ENCODE results near the gene DCLK3. TPM values are rescaled to one million over a fixed set of nuclear protein-coding genes. Genes with fewer than 3 reads are reported as not detected.

DCLK3 gene
- total and polyA plus RNA-seq, 3 donors from 2014 or later, result 4.0 to 8.1 (median 4.8) TPM

- no peak overlapping the region for H3K4me3 ChIP-seq
- no peak for DNase-seq
- H3K36me3 ChIP-seq (ENCODE audit: low read depth, missing control alignments), result no peaks in the 10 kb centered on the region
- WGBS, 2 donors, result 54 to 55% methylated on average over 9 of the region's 9 CpGs
- no peaks in the 10 kb centered on the region for H3K4me1 ChIP-seq
- no peak overlapping the region for H3K27ac ChIP-seq
- TF ChIP-seq, protein P1, sequence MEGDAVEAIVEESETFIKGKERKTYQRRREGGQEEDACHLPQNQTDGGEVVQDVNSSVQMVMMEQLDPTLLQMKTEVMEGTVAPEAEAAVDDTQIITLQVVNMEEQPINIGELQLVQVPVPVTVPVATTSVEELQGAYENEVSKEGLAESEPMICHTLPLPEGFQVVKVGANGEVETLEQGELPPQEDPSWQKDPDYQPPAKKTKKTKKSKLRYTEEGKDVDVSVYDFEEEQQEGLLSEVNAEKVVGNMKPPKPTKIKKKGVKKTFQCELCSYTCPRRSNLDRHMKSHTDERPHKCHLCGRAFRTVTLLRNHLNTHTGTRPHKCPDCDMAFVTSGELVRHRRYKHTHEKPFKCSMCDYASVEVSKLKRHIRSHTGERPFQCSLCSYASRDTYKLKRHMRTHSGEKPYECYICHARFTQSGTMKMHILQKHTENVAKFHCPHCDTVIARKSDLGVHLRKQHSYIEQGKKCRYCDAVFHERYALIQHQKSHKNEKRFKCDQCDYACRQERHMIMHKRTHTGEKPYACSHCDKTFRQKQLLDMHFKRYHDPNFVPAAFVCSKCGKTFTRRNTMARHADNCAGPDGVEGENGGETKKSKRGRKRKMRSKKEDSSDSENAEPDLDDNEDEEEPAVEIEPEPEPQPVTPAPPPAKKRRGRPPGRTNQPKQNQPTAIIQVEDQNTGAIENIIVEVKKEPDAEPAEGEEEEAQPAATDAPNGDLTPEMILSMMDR (IDR thresholded peaks at IDR 0.05), result peak; percentile 34 to 58 (median 56)
- TF ChIP-seq POLR2A (IDR thresholded peaks at IDR 0.05), result no peak
- no peaks in the 10 kb centered on the region for H3K27me3 ChIP-seq
- no peaks in the 10 kb centered on the region for H3K9me3 ChIP-seq
- intact Hi-C loops (cut with DNase I; ENCODE audit: low total_unique reads), result no loop called here
These were observed 34.9 kb downstream of the DCLK3 start for GRCh38 chr3:36729204-36730056.

DNA sequence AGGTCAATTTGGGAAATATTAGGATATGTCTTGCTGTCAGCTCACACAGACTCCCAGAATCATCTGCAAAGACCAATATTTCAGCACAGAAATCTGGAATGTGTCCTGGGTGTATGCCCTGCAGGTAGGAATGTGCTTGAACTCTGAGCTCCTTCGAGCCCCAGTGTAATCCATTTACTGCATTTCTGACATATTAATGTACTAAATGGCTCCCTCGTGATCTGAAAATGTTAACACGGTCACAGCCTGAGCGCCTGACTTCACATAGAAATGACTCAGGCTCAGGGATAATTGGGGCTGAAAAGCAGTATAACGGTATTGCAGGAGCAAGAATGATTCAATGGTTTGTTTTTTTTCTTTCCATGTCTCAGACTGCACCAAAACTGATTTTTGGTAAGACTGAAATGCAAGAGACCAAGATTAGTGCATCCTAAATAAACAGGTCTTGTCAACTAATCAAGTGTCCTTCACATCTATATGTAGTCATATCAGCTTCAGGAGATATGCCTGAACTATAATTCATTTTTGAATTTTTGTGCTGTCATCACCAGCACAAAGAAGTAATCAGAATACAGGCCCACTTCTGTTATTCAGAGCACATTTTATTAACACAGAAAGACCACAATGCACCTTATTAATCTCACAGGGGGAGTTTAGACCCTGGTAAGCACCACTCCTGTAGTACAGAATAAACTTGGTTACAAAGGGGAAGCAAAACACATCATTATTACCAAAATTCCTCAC, 49.8 kb downstream of the DCLK3 start:
- 59 to 67% methylated on average over 5 of the region's 5 CpGs for WGBS, 2 donors
- Histone ChIP-seq H3K4me3 (no peak overlapping the region), H3K27ac (no peak overlapping the region), H3K27me3 (no peaks in the 10 kb centered on the region), H3K9me3 (no peaks in the 10 kb centered on the region), H3K36me3 (ENCODE audit: low read depth, missing control alignments) (no peaks in the 10 kb centered on the region), H3K4me1 (no peaks in the 10 kb centered on the region)
- intact Hi-C loops (cut with DNase I; ENCODE audit: low total_unique reads), result no loop called here
- TF ChIP-seq, protein P1 (IDR thresholded peaks at IDR 0.05), result no peak
- TF ChIP-seq POLR2A (IDR thresholded peaks at IDR 0.05), result no peak
- DNase-seq, result no peak

- DNase-seq, result no peak
- no peak for TF ChIP-seq POLR2A (IDR thresholded peaks at IDR 0.05)
- TF ChIP-seq, protein P1 (IDR thresholded peaks at IDR 0.05), result no peak
- Histone ChIP-seq H3K27ac (no peak overlapping the region), H3K36me3 (ENCODE audit: low read depth, missing control alignments) (no peaks in the 10 kb centered on the region), H3K27me3 (no peaks in the 10 kb centered on the region), H3K4me1 (no peaks in the 10 kb centered on the region), H3K9me3 (no peaks in the 10 kb centered on the region), H3K4me3 (no peak overlapping the region)
- intact Hi-C loops (cut with DNase I; ENCODE audit: low total_unique reads), result no loop called here
- 89 to 93% methylated on average over 4 of the region's 4 CpGs for WGBS, 2 donors
These were observed 50.4 kb downstream of the DCLK3 start for GRCh38 chr3:36713904-36714303.

DNA sequence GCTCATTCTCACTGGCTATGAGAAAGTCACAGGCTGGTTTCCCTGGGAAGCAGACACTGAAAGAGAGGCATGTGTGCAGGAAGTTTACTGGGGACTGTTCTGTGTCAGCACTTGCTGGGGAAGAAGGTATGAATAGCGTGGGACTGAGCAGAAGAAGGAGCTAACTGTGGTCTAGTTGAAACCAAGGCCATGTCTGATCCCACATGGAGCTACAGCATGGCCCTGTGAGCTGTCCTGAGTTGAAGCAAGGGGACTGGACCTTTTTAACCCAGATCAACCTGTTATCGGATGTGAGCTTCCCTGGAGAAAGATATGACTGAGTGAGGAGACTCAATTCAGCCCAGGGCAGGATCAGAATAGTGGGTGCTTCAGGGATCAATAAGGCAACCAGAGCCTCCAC, 53.7 kb downstream of the DCLK3 start:
- TF ChIP-seq, protein P1 (IDR thresholded peaks at IDR 0.05), result no peak
- TF ChIP-seq POLR2A (IDR thresholded peaks at IDR 0.05), result no peak
- no peaks in the 10 kb centered on the region for H3K4me1 ChIP-seq

More for the DNA sequence above, 53.7 kb downstream of the DCLK3 start:
- 46 to 67% methylated on average over 2 of the region's 2 CpGs for WGBS, 2 donors
- no peak overlapping the region for H3K4me3 ChIP-seq
- intact Hi-C loops (cut with DNase I; ENCODE audit: low total_unique reads), result no loop called here
- no peaks in the 10 kb centered on the region for H3K27me3 ChIP-seq
- no peaks in the 10 kb centered on the region for H3K36me3 ChIP-seq (ENCODE audit: low read depth, missing control alignments)
- no peak for DNase-seq
- no peak overlapping the region for H3K27ac ChIP-seq
- H3K9me3 ChIP-seq, result no peaks in the 10 kb centered on the region
